WTC11 (cell line): ENCODE measurements around the gene OSBPL10. TPM values are rescaled to one million over a fixed set of nuclear protein-coding genes. Genes with fewer than 3 reads are reported as not detected.

Experiments
- ATAC-seq: fragments of 200-7000 bp; cut with Tn5 transposase; 2 replicates; pipeline ENCODE4 v1.10.0; 2021; ENCODE audit warnings: mild to moderate bottlenecking, moderate library complexity
- CTCF ChIA-PET: fragments of 300-600 bp; sonication (Branson Sonifier 250); formaldehyde crosslinking; loops from one replicate; lab custom pipeline; 2021; ENCODE audit warnings: antibody characterized with exemption; lab: Charles Lee
- POLR2A ChIA-PET: fragments of 350-600 bp; sonication (Branson Sonifier 250); formaldehyde crosslinking; loops from one replicate; lab custom pipeline; 2021; ENCODE audit warnings: antibody characterized with exemption; lab: Charles Lee
- DNase-seq: peaks from one replicate; pipeline ENCODE4 v3.0.0; 2021; ENCODE audit warnings: low spot score
- H3K27ac Mint-ChIP-seq: 2 replicates; pipeline ENCODE4 v1.8.0; 2021; ENCODE audit warnings: mixed read lengths
- H3K27me3 Mint-ChIP-seq: 2 replicates; pipeline ENCODE4 v1.8.0; 2021; ENCODE audit warnings: low read depth, mild to moderate bottlenecking, moderate library complexity, mixed read lengths
- H3K36me3 Mint-ChIP-seq: 2 replicates; pipeline ENCODE4 v1.8.0; 2021; ENCODE audit warnings: mixed read lengths
- H3K4me1 Mint-ChIP-seq: 2 replicates; pipeline ENCODE4 v1.8.0; 2022; ENCODE audit warnings: mixed read lengths
- H3K4me3 Mint-ChIP-seq: 2 replicates; pipeline ENCODE4 v1.8.0; 2021; ENCODE audit warnings: mild to moderate bottlenecking, moderate library complexity, mixed read lengths
- H3K9me3 Mint-ChIP-seq: 2 replicates; pipeline ENCODE4 v1.8.0; 2021; ENCODE audit warnings: mixed read lengths
- ATF2 ChIP-seq: sonication (generic); formaldehyde crosslinking; IDR thresholded peaks from 2 replicates; pipeline ENCODE4 v1.8.1; 2022; ENCODE audit warnings: low read depth, missing genetic modification reagents, borderline replicate concordance
- CREB1 ChIP-seq: sonication (generic); formaldehyde crosslinking; IDR thresholded peaks from 2 replicates; pipeline ENCODE4 v1.8.0; 2023; ENCODE audit warnings: mild to moderate bottlenecking, missing genetic modification reagents
- E2F5 ChIP-seq: sonication (generic); formaldehyde crosslinking; IDR thresholded peaks from 2 replicates; pipeline ENCODE4 v1.8.1; 2022; ENCODE audit warnings: mild to moderate bottlenecking, moderate library complexity, missing genetic modification reagents
- EMX1 ChIP-seq: fragments of 250-450 bp; sonication (Bioruptor Pico); IDR thresholded peaks from 2 replicates; pipeline ENCODE4 v1.8.0; 2021; ENCODE audit warnings: mild to moderate bottlenecking
- ERG ChIP-seq: fragments of 250-450 bp; sonication (Bioruptor Pico); IDR thresholded peaks from 2 replicates; pipeline ENCODE4 v1.8.0; 2021; ENCODE audit warnings: mild to moderate bottlenecking
- ESRRA ChIP-seq: sonication (generic); formaldehyde crosslinking; IDR thresholded peaks from 2 replicates; pipeline ENCODE4 v1.8.1; 2022; ENCODE audit warnings: mild to moderate bottlenecking, missing genetic modification reagents, borderline replicate concordance
- ETV6 ChIP-seq: sonication (generic); formaldehyde crosslinking; IDR thresholded peaks from 2 replicates; pipeline ENCODE4 v1.8.1; 2022; ENCODE audit warnings: mild to moderate bottlenecking, missing genetic modification reagents
- FOXK1 ChIP-seq: sonication (generic); formaldehyde crosslinking; IDR thresholded peaks from 2 replicates; pipeline ENCODE4 v1.8.0; 2022; ENCODE audit warnings: mild to moderate bottlenecking, moderate library complexity, missing genetic modification reagents
- GRHL2 ChIP-seq: fragments of 250-450 bp; sonication (Bioruptor Pico); IDR thresholded peaks from 2 replicates; pipeline ENCODE4 v1.8.0; 2022; ENCODE audit warnings: mild to moderate bottlenecking, moderate library complexity; ENCODE audit not compliant: insufficient replicate concordance, severe bottlenecking
- KAT7 ChIP-seq: sonication (generic); formaldehyde crosslinking; IDR thresholded peaks from 2 replicates; pipeline ENCODE4 v1.8.1; 2023; ENCODE audit warnings: missing genetic modification reagents, mild to moderate bottlenecking, borderline replicate concordance
- MYBL2 ChIP-seq: sonication (generic); formaldehyde crosslinking; IDR thresholded peaks from 2 replicates; pipeline ENCODE4 v1.8.1; 2023; ENCODE audit warnings: mild to moderate bottlenecking, moderate library complexity, missing genetic modification reagents
- SMAD3 ChIP-seq: sonication (generic); formaldehyde crosslinking; IDR thresholded peaks from 2 replicates; pipeline ENCODE4 v1.8.0; 2022; ENCODE audit warnings: missing genetic modification reagents, mild to moderate bottlenecking, borderline replicate concordance
- SMAD4 ChIP-seq: sonication (generic); formaldehyde crosslinking; IDR thresholded peaks from 2 replicates; pipeline ENCODE4 v1.8.0; 2022; ENCODE audit warnings: mild to moderate bottlenecking, missing genetic modification reagents
- TEAD1 ChIP-seq: sonication (generic); formaldehyde crosslinking; IDR thresholded peaks from 2 replicates; pipeline ENCODE4 v1.8.0; 2022; ENCODE audit warnings: mild to moderate bottlenecking, missing genetic modification reagents
- TEAD4 ChIP-seq: sonication (generic); formaldehyde crosslinking; IDR thresholded peaks from 2 replicates; pipeline ENCODE4 v1.8.0; 2022; ENCODE audit warnings: mild to moderate bottlenecking, missing genetic modification reagents
- TP53 ChIP-seq: sonication (generic); formaldehyde crosslinking; IDR thresholded peaks from 2 replicates; pipeline ENCODE4 v1.8.1; 2023; ENCODE audit warnings: mild to moderate bottlenecking, missing genetic modification reagents
- ZBTB21 ChIP-seq: sonication (generic); formaldehyde crosslinking; IDR thresholded peaks from 2 replicates; pipeline ENCODE4 v1.8.1; 2023; ENCODE audit warnings: mild to moderate bottlenecking, missing genetic modification reagents, borderline replicate concordance
- ZNF219 ChIP-seq: sonication (generic); formaldehyde crosslinking; IDR thresholded peaks from 2 replicates; pipeline ENCODE4 v1.8.0; 2023; ENCODE audit warnings: missing genetic modification reagents, mild to moderate bottlenecking, borderline replicate concordance
- ZNF263 ChIP-seq: sonication (generic); formaldehyde crosslinking; IDR thresholded peaks from 2 replicates; pipeline ENCODE4 v1.8.1; 2022; ENCODE audit warnings: low read depth, mild to moderate bottlenecking, moderate library complexity, missing genetic modification reagents
- ZNF423 ChIP-seq: fragments of 250-450 bp; sonication (Bioruptor Pico); IDR thresholded peaks from 2 replicates; pipeline ENCODE4 v2.1.2; 2022; ENCODE audit warnings: mild to moderate bottlenecking, moderate library complexity
- total RNA-seq: library from RNA; stranded (reverse); gene quantifications from 3 replicates; pipeline ENCODE4 v1.2.3, GENCODE V29; 2021
- TF ChIP-seq, protein P1 (sequence below): sonication (generic); formaldehyde crosslinking; IDR thresholded peaks from 2 replicates; pipeline ENCODE4 v1.8.1; 2023; ENCODE audit warnings: mild to moderate bottlenecking, missing genetic modification reagents
- TF ChIP-seq, protein P2 (sequence below): sonication (generic); formaldehyde crosslinking; IDR thresholded peaks from 2 replicates; pipeline ENCODE4 v1.8.0; 2022; ENCODE audit warnings: mild to moderate bottlenecking, missing genetic modification reagents
- TF ChIP-seq, protein P3 (sequence below): fragments of 200-600 bp; IDR thresholded peaks from 2 replicates; pipeline ENCODE4 v1.8.0; 2022; ENCODE audit warnings: antibody characterized with exemption

The OSBPL10 gene
- total RNA-seq, 1 experiment from 2014 or later, result 84.1 TPM

- peaks cover 12% of the 10 kb centered on the region for H3K36me3 Mint-ChIP-seq
- H3K4me1 Mint-ChIP-seq, result peaks cover 16% of the 10 kb centered on the region
- no peak for DNase-seq
- peaks cover 4% of the 10 kb centered on the region; the same call in 1 of the 2 replicates for H3K9me3 Mint-ChIP-seq
- ATAC-seq, result no peak
- CTCF ChIA-PET, result interaction anchor here (0.5 kb wide), 2 partner anchors 49 to 238 kb away, joined by 3 read pairs; no protein-coding TSS in a partner anchor
- TF ChIP-seq ZNF423 (CRISPR knock-in tag) (no peak), GRHL2 (CRISPR knock-in tag) (no peak)
- no peak overlapping the region for H3K4me3 Mint-ChIP-seq
- POLR2A ChIA-PET, result no interaction called here
- no peak overlapping the region for H3K27ac Mint-ChIP-seq
- H3K27me3 Mint-ChIP-seq, result no peaks in the 10 kb centered on the region; the same call in 1 of the 2 replicates
Measured at GRCh38 chr3:31985831-31986230, 4.8 kb upstream of the OSBPL10 start.

DNA sequence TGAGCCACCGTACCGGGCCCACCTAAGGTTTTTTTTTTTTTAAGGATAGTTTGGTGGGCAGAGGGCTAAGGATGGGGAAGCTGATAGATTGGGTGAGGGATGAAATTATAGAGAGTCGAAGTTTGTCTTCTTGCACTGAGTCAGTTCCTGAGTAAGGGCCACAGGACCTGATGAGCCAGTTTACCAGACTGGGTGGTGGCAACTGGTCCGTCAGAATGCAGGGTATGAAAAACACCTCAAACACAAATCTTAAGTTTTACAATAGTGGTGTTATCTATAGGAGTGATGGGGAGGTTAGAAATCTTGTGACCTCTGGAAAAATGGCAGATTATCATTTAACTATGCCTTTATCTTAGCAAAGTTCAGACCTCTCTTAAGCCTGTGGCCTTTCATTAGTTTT is 3.3 kb upstream of the OSBPL10 start:
- DNase-seq, result no peak
- no peak overlapping the region for H3K4me3 Mint-ChIP-seq
- TF ChIP-seq, protein P1, sequence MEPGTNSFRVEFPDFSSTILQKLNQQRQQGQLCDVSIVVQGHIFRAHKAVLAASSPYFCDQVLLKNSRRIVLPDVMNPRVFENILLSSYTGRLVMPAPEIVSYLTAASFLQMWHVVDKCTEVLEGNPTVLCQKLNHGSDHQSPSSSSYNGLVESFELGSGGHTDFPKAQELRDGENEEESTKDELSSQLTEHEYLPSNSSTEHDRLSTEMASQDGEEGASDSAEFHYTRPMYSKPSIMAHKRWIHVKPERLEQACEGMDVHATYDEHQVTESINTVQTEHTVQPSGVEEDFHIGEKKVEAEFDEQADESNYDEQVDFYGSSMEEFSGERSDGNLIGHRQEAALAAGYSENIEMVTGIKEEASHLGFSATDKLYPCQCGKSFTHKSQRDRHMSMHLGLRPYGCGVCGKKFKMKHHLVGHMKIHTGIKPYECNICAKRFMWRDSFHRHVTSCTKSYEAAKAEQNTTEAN (CRISPR knock-in tag), result no peak
- TF ChIP-seq EMX1 (CRISPR knock-in tag) (no peak), ETV6 (CRISPR knock-in tag) (no peak), ATF2 (CRISPR knock-in tag) (no peak), ERG (no peak), ZBTB21 (no peak), SMAD3 (CRISPR knock-in tag) (no peak), KAT7 (CRISPR knock-in tag) (no peak)
- TF ChIP-seq, protein P2, sequence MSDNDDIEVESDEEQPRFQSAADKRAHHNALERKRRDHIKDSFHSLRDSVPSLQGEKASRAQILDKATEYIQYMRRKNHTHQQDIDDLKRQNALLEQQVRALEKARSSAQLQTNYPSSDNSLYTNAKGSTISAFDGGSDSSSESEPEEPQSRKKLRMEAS (CRISPR knock-in tag), result no peak
- TF ChIP-seq, protein P3, sequence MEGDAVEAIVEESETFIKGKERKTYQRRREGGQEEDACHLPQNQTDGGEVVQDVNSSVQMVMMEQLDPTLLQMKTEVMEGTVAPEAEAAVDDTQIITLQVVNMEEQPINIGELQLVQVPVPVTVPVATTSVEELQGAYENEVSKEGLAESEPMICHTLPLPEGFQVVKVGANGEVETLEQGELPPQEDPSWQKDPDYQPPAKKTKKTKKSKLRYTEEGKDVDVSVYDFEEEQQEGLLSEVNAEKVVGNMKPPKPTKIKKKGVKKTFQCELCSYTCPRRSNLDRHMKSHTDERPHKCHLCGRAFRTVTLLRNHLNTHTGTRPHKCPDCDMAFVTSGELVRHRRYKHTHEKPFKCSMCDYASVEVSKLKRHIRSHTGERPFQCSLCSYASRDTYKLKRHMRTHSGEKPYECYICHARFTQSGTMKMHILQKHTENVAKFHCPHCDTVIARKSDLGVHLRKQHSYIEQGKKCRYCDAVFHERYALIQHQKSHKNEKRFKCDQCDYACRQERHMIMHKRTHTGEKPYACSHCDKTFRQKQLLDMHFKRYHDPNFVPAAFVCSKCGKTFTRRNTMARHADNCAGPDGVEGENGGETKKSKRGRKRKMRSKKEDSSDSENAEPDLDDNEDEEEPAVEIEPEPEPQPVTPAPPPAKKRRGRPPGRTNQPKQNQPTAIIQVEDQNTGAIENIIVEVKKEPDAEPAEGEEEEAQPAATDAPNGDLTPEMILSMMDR, result no peak
- no peak for ATAC-seq
- H3K27me3 Mint-ChIP-seq, result no peaks in the 10 kb centered on the region; the same call in 1 of the 2 replicates
- CTCF ChIA-PET, result no interaction called here
- no peak overlapping the region for H3K27ac Mint-ChIP-seq
- H3K4me1 Mint-ChIP-seq, result peaks cover 21% of the 10 kb centered on the region
- POLR2A ChIA-PET, result no interaction called here
- peaks cover 4% of the 10 kb centered on the region; the same call in 1 of the 2 replicates for H3K9me3 Mint-ChIP-seq
- peaks cover 12% of the 10 kb centered on the region for H3K36me3 Mint-ChIP-seq

- Mint-ChIP-seq H3K36me3 (peaks cover 21% of the 10 kb centered on the region), H3K9me3 (no peaks in the 10 kb centered on the region), H3K27me3 (no peaks in the 10 kb centered on the region; the same call in 1 of the 2 replicates), H3K27ac (peak overlapping the region; percentile 84), H3K4me3 (peak overlapping the region; percentile 85), H3K4me1 (peaks cover 45% of the 10 kb centered on the region)
- ChIA-PET CTCF (interaction anchor here (0.7 to 1.4 kb wide), 4 partner anchors 21 to 164 kb away, joined by 3 to 5 read pairs (median 3); no protein-coding TSS in a partner anchor), POLR2A (interaction anchor here (2.4 kb wide), 1 partner anchor 20 kb away, joined by 12 read pairs; no protein-coding TSS in a partner anchor)
- ATAC-seq, result peak; percentile 72
- DNase-seq, result peak; percentile 73
- TF ChIP-seq E2F5 (peak; percentile 35; the same call in 1 of the 2 replicates), SMAD3 (CRISPR knock-in tag) (no peak), TEAD4 (no peak), SMAD4 (CRISPR knock-in tag) (no peak), ZNF263 (CRISPR knock-in tag) (no peak), MYBL2 (CRISPR knock-in tag) (no peak), ESRRA (CRISPR knock-in tag) (peak; percentile 55; the same call in 1 of the 2 replicates), ERG (no peak), FOXK1 (CRISPR knock-in tag) (peak; percentile 5; the same call in 1 of the 2 replicates), TP53 (CRISPR knock-in tag) (0 out of 2 replicates have a peak, but pooled peaks have one; percentile 60), CREB1 (CRISPR knock-in tag) (0 out of 2 replicates have a peak, but pooled peaks have one; percentile 12), TEAD1 (CRISPR knock-in tag) (no peak; the same call in 1 of the 2 replicates), ZNF219 (CRISPR knock-in tag) (no peak)
Measured at GRCh38 chr3:31980530-31981205, 394 bp downstream of the OSBPL10 start.
